ENCODE measurements around the gene FAM193A. TPM values are rescaled to one million over a fixed set of nuclear protein-coding genes. Genes with fewer than 3 reads are reported as not detected.
A peak's percentile ranks its signal among the peaks of the same experiment; 100 is the strongest.

Gene FAM193A
- total RNA-seq, 1 experiment from 2014 or later, result 38.2 TPM

DNA sequence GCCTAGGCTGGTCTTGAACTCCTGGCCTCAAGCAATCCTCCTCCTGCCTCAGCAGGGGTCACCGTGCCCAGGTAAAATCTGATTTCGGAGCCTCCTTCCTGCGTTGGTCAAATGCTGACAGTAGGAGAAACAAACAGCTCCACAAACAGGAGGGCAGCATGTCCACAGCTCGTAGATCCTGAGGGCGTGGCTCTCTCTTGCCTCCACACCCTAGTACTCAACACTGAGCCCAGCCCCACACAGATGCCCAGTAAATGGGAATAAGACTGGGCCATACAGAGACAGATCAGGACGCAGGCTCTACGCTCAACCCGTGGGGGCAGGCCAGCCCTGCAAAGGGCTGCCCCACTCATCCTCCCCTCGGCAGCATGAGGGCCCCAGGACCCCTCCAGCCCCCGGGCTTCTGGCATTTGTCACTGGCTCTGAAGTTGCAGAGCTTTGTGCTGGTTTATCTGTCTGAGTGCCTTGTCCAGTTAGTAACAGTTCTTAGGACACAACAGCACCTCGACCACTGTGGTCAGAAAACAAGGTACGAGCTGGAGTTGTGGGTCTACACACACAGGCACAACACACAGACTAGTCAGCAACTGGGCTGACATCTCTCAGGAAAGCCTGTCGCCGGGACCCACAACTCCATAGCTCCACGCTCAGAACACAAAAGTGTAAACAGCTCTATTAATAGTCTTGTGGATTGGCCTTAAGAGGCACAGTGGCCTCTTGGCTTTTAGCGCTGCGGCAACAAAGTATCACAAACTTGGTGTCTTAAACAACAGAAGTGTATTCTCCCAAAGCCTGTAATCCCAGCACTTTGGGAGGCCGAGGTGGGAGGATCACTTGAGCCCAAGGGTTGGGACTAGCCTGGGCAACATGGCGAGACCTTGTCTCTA lies 214.5 kb downstream of the FAM193A start:
- no TSS peak for BruUV-seq (replicated peaks)
- Histone ChIP-seq H3K9me3 (ENCODE audit: low read depth, low read length, poor library complexity, severe bottlenecking) (no peaks in the 10 kb centered on the region), H3K4me1 (ENCODE audit: insufficient read depth, low read length, poor library complexity, severe bottlenecking) (peaks cover 11% of the 10 kb centered on the region), H3K4me3 (ENCODE audit: low read depth, low read length, poor library complexity, severe bottlenecking) (no peak overlapping the region), H3K36me3 (ENCODE audit: insufficient read depth, low read length, poor library complexity, severe bottlenecking) (peaks cover 12% of the 10 kb centered on the region), H3K27ac (ENCODE audit: low read depth, low read length, poor library complexity, severe bottlenecking) (no peak overlapping the region), H3K27me3 (replicated peaks; ENCODE audit: insufficient read depth, low read depth, low read length, poor library complexity) (no peaks in the 10 kb centered on the region)
- CTCF ChIA-PET, result no interaction called here
- intact Hi-C loops (cut with micrococcal nuclease; ENCODE audit: unreplicated experiment), result no loop called here
- POLR2A ChIA-PET (ENCODE audit: low non-redundant PET), result no interaction called here
- no peak for DNase-seq (ENCODE audit: low spot score)
- TF ChIP-seq, protein P1, sequence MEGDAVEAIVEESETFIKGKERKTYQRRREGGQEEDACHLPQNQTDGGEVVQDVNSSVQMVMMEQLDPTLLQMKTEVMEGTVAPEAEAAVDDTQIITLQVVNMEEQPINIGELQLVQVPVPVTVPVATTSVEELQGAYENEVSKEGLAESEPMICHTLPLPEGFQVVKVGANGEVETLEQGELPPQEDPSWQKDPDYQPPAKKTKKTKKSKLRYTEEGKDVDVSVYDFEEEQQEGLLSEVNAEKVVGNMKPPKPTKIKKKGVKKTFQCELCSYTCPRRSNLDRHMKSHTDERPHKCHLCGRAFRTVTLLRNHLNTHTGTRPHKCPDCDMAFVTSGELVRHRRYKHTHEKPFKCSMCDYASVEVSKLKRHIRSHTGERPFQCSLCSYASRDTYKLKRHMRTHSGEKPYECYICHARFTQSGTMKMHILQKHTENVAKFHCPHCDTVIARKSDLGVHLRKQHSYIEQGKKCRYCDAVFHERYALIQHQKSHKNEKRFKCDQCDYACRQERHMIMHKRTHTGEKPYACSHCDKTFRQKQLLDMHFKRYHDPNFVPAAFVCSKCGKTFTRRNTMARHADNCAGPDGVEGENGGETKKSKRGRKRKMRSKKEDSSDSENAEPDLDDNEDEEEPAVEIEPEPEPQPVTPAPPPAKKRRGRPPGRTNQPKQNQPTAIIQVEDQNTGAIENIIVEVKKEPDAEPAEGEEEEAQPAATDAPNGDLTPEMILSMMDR (conservative IDR thresholded peaks at IDR 0.05; ENCODE audit: low read depth, low read length), result no peak
- TF ChIP-seq EZH2 (IDR thresholded peaks at IDR 0.05; ENCODE audit: borderline replicate concordance, low read depth, low read length, poor library complexity, severe bottlenecking), result no peak

DNA sequence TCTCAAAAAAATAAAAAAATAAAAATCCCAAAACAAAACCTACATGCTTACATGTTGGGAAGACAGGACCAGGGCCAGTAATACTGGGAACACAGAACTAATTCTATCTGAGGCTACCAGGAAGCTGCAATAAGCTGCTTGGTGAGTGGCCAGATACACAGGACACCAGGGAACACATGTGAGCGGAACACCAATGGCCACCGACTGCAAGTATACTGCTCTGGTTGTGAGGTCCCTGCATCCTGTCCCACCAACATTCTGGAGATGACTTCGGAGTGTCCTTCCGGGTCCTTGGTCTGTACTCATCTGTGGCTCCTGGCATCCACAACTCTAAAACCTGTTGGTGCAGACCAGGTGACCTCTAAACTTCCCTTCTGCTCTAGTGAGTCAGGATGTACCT lies 217.0 kb downstream of the FAM193A start:
- Histone ChIP-seq H3K36me3 (ENCODE audit: insufficient read depth, low read length, poor library complexity, severe bottlenecking) (no peaks in the 10 kb centered on the region), H3K4me3 (ENCODE audit: low read depth, low read length, poor library complexity, severe bottlenecking) (no peak overlapping the region), H3K9me3 (ENCODE audit: low read depth, low read length, poor library complexity, severe bottlenecking) (no peaks in the 10 kb centered on the region), H3K27ac (ENCODE audit: low read depth, low read length, poor library complexity, severe bottlenecking) (no peak overlapping the region), H3K4me1 (ENCODE audit: insufficient read depth, low read length, poor library complexity, severe bottlenecking) (no peaks in the 10 kb centered on the region), H3K27me3 (replicated peaks; ENCODE audit: insufficient read depth, low read depth, low read length, poor library complexity) (no peaks in the 10 kb centered on the region)
- intact Hi-C loops (cut with micrococcal nuclease; ENCODE audit: unreplicated experiment), result no loop called here
- ChIA-PET POLR2A (ENCODE audit: low non-redundant PET) (no interaction called here), CTCF (no interaction called here)
- DNase-seq (ENCODE audit: low spot score), result no peak
- no TSS peak for BruUV-seq (replicated peaks)
- no peak for TF ChIP-seq EZH2 (IDR thresholded peaks at IDR 0.05; ENCODE audit: borderline replicate concordance, low read depth, low read length, poor library complexity, severe bottlenecking)
- TF ChIP-seq, protein P1 (conservative IDR thresholded peaks at IDR 0.05; ENCODE audit: low read depth, low read length), result no peak

DNA sequence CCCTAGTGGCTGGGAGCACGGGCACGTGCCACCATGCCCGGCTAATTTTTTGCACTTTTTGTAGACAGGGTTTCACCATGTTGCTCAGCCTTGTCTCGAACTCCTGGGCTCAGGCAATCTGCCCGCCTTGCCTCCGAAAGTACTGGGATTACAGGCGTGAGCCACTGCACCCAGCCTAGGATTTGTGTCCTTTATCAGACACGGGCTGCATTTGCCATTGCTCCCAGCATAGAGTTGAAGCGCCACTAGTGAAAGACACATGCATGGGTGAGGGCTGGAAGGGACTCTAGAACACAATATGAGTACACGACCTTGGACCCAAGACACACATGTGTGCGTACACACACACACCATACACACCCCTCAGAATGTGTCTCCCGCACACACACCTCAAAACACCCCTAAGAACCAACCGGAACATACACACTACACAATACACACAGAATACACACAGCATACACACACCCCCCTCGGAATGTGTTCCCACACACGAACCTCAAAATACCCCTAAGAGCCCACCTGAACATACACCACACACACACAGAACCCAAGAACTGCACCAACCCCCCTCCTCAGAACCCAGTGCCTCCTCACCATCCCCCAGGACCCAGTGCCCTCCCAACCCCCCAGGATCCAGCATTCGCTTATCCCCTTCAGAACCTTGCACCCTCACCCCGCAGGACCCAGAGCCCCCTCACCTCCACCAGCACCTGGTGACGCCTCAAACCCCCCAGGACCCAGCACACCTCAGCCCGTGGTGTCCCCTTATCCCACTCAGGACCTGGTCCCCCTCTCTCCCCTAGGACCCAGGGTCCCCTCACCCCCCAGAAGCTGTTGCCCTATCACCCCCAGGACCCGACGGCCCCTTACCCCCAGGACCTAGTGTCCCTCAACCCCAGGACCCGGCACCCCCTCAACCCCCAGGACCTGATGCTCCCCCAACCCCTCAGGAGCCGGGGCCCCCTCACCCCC lies 218.7 kb downstream of the FAM193A start:
- ChIA-PET CTCF (no interaction called here), POLR2A (ENCODE audit: low non-redundant PET) (no interaction called here)
- peak overlapping the region; percentile 77 for H3K27ac ChIP-seq (ENCODE audit: low read depth, low read length, poor library complexity, severe bottlenecking)
- BruUV-seq (replicated peaks), result no TSS peak
- no peaks in the 10 kb centered on the region for H3K4me1 ChIP-seq (ENCODE audit: insufficient read depth, low read length, poor library complexity, severe bottlenecking)
- no peak for DNase-seq (ENCODE audit: low spot score)
- TF ChIP-seq, protein P1 (conservative IDR thresholded peaks at IDR 0.05; ENCODE audit: low read depth, low read length), result no peak
- TF ChIP-seq EZH2 (IDR thresholded peaks at IDR 0.05; ENCODE audit: borderline replicate concordance, low read depth, low read length, poor library complexity, severe bottlenecking), result no peak
- H3K9me3 ChIP-seq (ENCODE audit: low read depth, low read length, poor library complexity, severe bottlenecking), result no peaks in the 10 kb centered on the region
- intact Hi-C loops (cut with micrococcal nuclease; ENCODE audit: unreplicated experiment), result no loop called here
- peak overlapping the region; percentile 77 for H3K4me3 ChIP-seq (ENCODE audit: low read depth, low read length, poor library complexity, severe bottlenecking)
- no peaks in the 10 kb centered on the region for H3K36me3 ChIP-seq (ENCODE audit: insufficient read depth, low read length, poor library complexity, severe bottlenecking)
- H3K27me3 ChIP-seq (replicated peaks; ENCODE audit: insufficient read depth, low read depth, low read length, poor library complexity), result no peaks in the 10 kb centered on the region
